ENCODE results near the gene LRMDA.

LRMDA gene

DNA sequence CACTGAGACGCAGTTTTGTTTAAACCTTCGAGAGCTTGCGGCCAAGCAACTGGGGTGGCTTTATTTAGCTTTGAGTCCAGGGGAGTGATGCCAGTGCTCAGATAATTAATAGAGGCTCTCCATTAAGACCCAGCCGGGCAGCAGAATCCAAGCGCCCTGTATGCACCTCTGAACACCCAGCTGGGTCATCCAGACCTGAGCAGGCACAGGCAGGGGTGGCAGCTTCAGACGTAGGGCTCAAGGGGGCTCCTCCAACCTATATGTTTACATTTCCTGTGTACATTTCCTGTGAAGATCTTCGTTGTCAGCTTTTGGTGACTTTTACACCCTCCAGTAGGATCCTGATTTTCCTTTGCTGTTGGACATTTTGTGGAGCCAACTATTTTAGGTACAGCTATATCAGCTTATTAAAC, 719.5 kb downstream of the LRMDA start:
- DNase-seq = no peak

DNA sequence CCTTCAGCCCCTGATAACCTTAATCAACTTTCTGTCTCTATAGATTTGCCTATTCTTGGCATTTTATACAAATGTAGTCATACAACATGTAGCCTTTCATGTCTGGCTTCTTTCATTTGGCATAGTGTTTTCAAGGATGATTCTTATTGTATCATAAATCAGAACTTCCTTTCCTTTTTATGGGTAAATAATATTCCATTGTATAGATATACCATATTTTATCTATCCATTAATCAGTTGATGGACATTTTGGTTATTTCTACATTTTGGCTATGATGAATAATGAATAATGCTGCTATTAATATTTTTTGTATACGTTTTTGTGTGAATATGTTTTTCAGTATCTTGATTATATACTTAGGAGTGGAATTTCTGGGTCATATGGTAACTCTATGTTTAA, 720.8 kb downstream of the LRMDA start:
- no peak for DNase-seq

DNA sequence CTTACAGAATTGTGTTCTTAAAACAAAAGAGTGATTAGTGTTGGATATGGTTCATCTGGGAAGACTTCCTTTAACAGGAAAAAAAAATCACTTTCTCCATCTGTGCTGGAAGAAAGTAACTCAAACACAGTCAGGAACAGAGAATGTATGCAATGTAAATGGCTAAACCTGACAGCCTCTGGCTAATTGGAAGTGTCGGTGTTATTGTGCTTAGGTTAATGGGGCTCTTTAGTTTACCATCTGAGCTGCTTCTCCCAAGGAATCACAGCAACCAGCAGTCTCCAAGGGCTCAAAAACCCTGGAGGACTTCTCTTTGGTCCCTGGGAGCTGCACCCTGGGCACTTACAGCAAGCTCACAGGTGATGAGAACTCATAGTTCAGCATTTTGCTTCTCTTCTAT, 724.5 kb downstream of the LRMDA start:
- no peak for DNase-seq

DNA sequence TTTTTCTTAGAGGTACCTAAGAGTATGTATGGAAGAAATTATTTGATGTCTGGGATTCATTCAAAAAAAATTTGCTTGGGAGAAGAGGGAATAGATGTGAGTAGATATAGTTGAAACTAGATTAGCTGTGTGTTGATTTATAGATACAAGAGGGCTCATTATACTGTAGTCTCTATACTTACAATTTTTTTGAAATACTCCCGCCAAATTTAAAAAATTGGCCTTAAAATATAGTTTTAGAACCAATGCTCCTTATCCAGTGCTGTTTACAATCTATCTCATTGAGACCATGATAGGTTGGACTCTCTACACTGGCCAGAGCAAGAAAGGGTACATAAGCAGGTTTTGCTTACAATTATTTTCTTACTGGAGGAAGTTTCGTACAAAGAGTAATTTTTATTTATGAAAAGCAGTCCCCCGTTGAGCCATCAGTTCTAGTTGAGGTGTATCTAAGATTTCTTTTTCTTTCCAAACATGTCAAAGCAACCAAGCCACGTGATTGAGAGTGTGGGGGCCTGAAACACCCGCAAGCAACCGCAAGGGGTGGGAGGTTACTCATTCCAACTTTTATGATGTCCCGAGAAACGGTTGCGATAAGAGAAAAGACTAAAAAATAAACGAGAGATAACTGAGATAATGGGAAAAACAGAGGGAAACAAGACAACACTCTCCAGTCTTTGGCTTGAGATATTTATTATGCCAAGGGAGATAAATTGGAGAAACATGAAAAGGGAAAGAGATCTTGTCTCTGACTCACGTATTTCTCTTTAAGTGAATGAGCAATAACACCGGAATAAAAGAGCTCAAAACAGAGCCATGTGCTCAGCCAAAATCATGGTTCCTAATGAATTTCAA, 729.2 kb downstream of the LRMDA start:
- DNase-seq = no peak

DNA sequence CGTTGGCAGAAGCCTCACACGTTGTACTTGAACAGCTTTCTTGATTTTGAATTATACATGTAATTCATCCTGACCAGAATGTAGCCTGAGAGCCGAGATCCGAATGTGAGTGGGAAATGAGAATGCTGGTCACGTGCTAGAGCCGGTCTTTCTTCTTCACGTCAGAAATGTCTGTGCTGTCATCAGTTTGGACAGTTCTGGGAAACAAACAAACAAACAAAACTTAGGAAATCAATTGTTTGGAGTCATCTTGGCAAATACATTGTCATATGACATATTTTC, 729.8 kb downstream of the LRMDA start:
- DNase-seq = no peak

DNA sequence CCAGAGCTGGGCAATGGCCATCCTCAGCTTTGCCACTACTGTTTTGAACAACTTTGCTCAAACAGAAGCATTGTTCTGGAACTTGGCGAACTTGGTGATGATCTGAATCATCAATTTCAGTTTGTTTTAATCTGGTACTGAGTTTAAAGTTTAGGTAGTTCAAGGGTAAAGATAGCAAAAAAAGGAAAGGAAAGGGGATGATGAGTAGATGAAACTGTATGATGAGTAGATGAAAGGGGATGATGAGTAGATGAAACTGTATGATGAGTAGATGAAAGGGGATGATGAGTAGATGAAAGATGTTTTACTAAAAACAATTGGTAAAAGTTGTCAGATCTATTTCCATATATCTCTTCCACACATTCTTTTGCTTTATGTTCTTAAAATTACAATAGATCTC, 737.0 kb downstream of the LRMDA start:
- DNase-seq = no peak

DNA sequence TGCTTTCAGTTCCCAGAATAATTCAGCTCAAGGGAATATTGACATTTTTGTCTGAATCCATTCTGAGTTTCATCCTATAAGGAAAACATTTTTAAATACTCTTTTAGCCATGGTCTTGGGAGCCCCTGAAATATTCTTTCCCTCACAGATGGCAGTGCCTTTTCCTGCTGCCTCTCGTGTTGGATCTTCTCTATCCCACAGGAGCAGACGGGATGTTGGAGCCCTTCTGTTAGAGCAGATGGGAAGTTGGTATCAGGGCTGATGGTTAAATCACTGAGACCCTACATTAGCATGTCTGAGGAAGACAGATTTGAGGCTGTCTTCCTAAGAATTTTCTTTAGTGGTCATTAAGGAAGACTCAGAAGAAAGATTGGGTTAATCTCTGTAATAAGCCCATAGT, 737.8 kb downstream of the LRMDA start:
- DNase-seq = no peak

DNA sequence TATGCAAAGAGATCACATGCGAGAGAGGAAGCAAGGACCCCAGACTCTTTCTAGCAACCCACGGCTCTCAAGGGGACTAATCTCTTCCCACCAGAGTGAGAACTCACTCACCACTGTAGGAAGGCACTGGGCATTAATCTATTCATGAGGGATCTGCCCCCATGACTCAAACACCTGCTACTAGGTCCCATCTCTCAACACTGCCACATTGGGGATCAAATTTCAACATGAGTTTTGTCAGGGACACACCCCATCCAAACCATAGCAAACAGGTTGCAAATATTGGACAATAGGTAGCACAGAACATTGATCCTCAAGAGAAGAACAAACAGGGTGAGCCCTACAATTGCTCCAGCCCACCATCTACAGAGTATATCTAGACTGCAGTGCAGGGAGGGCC, 740.6 kb downstream of the LRMDA start:
- no peak for DNase-seq

DNA sequence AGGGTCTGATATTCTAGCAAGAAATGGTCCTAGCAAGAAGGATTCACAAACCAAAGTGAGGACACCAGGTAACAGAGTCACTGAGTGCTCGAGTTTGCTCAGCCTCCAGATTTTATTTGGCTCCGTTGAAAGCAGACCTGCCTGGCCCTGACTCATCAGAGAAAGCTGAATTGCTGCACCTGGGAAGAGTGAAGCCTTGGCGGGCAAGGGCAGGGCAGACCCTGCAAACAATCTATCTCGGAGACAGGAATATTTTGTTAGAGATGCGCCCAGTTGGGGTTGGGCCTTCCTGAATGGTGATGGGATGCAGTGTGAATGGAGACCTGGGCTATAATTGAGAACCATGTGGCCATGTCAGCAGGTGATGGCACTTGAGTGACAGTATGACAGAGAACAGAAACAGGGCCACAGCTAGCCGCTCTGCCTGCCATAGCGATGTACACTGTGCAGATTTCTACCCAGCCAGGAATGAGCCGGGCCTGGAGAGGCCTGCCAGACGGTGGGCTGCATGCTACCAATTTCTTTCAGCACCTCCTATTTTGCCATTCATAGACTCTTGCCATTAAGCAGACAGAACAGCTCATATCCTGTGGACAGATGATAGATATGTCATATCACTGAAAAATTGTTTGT, 744.2 kb downstream of the LRMDA start:
- no peak for DNase-seq

DNA sequence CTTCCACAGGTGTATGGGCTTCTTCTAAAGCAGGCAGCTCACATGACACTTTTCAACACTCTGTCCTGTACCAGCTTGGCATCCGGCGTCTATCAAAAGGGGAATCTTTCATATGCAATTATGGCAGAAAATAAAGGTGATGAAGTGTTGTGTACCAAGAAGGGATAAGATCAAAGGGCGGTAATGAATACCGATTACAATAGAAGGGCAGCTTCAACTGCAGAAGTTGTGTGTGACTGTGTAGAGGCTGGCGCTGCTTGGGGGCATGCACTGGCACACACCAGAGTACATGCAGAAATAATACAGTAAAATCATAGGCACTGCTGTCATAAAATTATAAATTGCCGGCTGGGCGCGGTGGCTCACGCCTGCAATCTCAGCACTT, 744.7 kb downstream of the LRMDA start:
- DNase-seq = no peak

DNA sequence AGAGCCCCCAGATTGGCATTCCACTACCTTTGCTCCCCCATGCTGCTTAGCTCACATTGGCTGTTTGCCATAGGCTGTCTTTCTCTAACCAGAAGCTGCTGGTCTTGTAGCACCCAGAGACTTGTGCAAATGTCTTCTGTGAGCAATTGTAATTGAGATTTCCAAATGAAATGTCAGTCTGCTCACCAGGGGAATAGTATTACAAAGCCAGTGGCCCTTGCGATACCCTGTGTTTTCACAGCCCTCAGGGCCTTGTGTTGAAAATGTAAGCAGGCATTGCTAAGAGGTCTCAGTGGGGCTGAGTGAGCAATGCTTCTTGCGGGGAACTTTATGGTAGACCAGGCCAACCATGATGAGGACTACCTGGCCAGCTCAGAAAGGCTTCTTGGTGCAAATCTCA, 746.5 kb downstream of the LRMDA start:
- no peak for DNase-seq

DNA sequence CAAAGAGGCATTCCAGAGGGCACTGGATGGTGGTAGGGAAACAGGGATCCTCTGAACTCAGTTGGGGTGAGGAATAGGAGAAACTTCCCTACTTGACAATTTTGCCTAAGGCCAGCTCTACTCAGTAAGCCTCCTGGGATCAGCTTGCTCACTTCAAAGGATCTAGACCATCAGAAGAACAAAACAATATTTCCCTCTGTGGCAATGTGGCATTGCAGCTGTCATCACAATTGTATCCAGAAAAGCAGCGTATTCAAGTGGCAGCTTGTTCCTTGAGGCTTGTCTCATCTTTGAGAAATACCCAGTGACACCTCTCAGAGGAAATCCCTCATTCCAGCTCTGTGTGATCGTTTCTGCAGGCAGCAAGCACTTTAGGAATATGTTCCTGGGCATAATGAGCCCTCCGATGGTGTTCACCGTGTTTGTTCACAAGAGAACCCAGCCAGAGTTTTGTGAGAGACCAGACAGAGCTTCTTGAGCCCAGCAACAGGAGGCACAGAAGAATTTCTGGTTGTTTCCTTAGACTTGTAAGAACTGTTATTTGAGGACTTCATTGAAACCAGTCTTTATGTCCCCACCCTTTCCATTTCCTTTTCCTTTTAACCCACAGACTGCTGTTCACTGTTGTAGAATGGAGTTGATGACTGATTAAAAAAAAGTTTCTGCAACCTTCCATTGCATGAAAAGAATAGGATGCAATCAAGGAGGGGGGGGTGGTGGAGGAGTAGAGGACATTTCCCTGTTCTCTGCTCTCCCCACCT, 747.3 kb downstream of the LRMDA start:
- no peak for DNase-seq

DNA sequence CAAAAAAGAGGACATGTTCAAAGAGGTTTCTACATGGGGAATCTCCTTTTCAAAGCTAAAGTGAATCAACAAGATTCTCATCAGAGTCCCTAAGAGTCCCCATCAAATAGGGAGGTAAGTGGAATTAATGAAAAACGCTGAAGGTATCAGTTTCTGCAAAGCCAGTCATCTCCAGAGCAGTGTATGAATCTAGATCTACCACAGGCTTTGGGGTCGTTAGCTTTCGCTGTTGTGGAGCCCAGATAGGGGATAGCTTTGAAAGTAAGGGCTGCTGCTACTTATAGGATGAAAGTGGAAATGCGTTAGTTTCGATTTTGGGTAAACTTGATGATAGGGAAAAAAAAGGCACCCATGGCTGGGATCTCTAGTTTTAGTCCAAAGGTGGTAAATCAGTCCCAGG, 748.4 kb downstream of the LRMDA start:
- DNase-seq = no peak

DNA sequence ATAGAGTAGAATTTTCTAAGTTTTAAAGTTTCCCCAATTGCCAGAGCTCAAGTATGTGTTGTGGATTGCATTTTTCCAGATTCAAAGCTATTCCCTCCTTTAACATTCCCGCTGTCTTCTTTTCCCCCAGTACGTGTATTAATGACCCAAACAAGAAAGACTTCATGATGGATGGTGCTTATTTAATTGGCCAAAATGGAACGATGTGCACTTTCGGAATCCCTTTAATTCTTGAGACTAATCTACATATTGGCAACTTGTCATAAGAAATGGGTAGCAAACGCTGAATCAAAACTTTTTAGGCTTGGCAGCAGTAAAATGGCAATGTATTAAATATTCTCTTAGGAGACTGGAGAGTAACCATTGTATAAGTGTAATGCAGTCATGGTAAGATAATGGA, 753.2 kb downstream of the LRMDA start:
- DNase-seq = no peak

DNA sequence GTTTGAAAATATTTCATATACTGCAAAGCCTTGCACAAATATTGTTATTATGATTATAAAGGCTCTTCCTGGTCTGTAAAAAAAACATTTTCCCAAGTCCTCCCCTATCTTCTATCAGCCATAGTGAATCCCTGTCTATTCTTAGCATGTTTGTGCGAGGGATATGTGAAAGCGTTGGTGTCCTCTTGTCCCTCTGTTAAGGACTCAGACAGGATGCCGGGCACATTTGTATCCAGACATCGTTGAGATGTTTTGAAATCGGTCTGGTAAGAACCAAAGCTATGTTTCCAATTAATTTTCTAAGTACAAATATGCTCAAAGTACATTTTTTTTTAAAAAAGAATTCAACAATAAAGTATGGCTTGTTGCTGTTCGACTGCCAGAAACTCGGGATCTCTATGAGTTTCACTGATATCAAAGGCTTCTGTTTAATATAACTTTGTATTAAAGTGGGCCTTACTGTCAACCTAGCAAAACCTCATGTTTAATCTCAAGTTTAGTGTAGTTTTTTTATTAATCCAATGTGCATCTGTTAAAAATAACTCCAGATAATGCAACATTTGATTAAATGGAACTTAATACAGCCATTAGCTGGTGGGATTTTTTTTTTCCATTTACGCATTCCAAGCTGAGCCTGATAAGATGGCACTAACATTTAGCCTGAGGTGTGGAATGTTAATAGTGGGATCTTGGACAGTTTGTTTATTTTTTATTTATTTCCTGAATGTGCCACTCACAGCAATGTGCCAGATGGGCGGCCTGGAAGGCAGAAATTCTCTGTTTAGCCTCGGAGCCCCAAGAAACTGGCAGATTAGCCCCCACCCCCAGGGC, 754.3 kb downstream of the LRMDA start:
- no peak for DNase-seq

DNA sequence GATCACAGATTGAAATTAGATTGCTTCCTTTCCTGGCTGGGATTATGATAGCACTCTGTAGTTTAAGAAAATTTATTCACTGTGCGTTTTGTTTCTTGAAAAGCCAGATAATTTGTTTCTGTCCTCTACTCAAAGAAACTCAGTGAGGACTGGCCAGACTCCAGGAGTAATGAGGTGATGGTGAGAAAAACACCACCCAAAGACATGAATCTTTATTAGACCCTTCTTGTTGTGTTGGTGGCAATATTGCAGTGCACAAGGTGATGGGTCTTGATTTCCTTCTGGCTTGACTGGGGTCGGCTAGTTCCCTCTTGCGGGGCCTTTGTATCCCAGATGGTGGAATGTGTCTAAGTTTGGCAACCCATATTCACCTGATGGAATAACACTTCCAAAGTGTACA, 756.8 kb downstream of the LRMDA start:
- DNase-seq = no peak

DNA sequence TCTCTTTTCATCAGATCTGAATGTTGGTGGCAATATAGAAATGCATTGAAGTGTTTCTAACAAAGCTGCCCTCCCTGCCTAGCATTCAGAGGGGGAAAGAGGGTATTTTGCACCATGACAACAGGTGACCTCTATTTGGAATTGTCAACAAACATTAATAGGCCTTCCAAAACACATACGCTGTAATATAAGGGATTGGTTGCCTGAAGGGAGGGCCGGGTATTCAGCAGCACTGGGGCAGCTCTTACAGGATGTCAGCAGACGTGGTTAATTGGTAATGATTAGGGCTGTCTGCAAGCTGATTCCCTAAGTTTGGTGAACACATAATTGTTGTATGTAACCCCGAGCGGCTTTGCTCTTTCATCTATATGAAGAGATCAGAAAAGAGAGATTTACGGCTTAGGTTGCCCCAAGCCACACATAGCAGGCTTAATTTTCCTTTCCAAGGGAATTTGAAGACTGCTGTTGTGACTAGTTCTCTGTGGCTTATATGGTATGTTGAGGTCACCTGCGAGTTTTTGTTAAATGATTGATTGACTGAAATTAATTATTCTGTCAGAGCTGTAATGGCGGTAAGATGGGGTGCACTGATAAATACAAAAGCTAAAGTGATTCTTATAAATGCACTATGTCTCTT, 759.3 kb downstream of the LRMDA start:
- DNase-seq = no peak

DNA sequence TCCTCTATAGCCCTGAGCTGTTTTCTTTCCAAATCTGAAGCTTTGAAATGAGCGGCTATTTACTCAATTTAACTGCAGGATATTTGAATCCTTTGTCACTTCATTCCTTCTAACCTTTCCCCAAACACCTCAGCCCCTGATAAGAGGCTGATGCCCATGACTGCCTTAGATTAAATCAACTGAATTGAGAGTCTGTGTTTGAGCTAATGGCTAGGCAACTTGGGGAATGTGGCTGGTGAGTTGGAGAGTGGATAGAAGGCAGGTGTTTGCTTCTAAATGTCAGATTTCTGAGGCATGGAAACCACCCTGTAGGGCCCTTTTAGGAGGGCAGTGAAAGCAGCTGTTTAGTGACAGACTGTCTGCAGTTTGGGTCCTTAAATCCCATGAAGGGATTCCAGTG, 759.9 kb downstream of the LRMDA start:
- no peak for DNase-seq

DNA sequence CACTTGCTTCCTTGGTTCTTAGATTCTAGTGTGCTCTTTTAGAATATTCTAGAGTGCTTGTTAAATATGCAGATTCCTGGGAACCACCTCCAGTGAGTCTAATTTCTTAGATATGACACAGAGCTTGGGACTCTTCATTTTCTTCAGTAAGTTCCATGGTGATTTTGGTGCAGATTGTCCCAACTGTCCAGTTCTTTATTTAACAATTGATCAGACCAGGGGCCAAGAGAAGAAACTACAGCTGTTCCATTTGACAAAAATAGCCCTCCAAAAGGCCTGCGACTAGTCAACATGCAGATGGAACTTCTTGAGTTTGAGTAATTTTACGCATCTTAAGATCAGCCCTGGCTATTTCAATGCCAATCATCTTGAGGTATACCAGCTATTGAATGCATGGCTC, 760.7 kb downstream of the LRMDA start:
- DNase-seq = no peak

DNA sequence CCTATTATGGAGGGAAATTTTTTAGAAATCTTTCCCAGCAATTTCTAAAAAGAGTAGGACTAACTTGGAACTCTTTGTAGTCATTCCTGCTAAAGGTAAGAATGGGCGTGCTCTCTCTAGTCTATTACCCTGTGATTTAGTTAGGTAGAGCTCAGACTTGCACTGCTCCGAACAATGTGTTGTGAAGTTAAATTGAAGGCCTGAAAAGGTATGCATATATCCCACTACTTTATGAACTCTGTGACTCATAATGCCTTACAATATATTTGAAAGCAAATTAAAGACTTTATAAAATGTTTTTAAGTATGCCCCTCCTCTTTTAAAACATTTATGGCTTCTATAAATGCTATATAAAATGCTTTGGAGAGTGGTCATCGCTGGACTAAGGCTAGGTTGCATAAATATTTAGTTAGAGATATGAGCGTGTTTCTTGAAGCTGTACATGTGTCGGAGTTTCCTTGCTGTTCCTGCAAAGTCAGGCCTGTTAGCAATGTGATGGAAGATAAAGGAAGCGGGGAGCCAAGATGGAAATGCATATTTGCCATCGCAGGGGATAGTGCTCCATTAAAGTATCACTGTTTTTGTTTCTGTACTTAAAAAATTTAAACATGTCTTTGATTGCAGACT, 761.4 kb downstream of the LRMDA start:
- DNase-seq = no peak

DNA sequence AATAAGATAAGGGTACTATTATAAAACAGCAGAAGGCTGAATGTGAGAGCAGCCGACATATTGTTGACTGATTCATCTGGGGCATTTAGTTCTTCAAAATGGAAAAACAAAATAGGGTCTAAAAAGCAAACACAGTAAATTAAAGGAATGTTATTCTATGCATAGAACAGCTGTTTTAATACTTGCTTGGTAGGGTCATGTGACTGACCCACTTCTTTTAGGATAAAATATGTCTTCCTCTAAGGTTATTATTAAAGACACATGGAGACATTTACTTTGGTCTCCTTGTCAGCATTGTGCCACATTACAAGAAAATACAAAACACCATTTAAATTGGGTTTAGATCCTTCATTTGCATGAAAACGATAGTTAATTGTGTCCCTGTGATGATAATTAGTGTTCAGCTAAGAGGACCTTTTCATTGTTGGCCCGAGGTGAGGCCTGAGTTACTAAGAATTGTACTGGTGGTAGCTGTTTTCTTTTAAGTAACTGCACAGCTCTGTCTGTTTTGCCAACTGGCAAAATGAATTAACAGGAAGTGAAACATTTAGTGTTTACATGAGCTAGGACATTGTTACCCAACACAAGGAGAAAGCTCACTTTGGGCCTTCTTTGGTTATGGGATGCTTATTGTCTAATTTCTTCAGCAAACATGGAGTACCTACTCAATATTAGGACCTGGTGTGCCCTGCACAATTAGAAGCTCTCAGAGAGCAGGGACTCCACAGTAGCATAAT, 764.4 kb downstream of the LRMDA start:
- no peak for DNase-seq

DNA sequence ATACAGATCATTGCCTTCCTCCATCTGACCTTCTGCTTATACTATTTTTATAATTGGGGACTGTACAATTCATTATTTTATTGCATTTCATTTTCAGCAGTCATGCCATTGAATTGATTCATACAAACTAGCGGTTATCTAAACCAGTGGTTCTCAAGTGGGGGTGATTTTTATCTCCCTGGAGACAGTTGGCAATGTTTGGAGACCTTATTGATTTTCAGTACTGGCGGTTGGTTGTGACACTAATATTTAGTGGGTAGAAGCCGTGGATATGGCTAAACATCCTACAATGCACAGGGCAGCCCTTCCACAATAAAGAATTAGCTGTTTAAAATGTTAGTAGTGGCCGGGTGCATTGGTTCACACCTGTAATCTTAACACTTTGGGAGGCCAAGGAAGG, 765.9 kb downstream of the LRMDA start:
- DNase-seq = no peak

Data from activated CD4-positive, alpha-beta T cell treated with anti-CD3 and anti-CD28 coated beads for 1 hour (primary cell).